ENCODE data around the gene SLC25A36. TPM values are rescaled to one million over a fixed set of nuclear protein-coding genes. Genes with fewer than 3 reads are reported as not detected.

SLC25A36 gene
- total and polyA plus RNA-seq, 10 donors: 19.1 to 82.5 (median 54.3) TPM

GRCh38 chr3:140955645-140956044 is 14.0 kb downstream of the SLC25A36 start:
- H3K9me3 ChIP-seq: no peaks in the 10 kb centered on the region
- intact Hi-C loops (cut with DNase I; ENCODE audit: low total_unique reads): no loop called here
- no peak overlapping the region for H3K4me3 ChIP-seq
- no peak for TF ChIP-seq POLR2AphosphoS5 (IDR thresholded peaks at IDR 0.05)
- TF ChIP-seq POLR2A (IDR thresholded peaks at IDR 0.05): no peak
- TF ChIP-seq CTCF (IDR thresholded peaks at IDR 0.05 in 8 of 11, conservative IDR thresholded peaks at IDR 0.05 in 3 of 11): no peak
- no peak for DNase-seq
- no peak overlapping the region for H3K27ac ChIP-seq
- 88 to 95% (median 89%) methylated on average over 3 of the region's 3 CpGs for WGBS, 5 donors
- H3K27me3 ChIP-seq (replicated peaks in 1 of 7): no peaks in the 10 kb centered on the region
- peaks cover 0 to 37% (median 8%) of the 10 kb centered on the region in 6 donors for H3K36me3 ChIP-seq
- peaks cover 0 to 50% (median 17%) of the 10 kb centered on the region in 6 donors for H3K4me1 ChIP-seq

GRCh38 chr3:140956058-140956835 is 14.6 kb downstream of the SLC25A36 start:
- DNase-seq: no peak
- intact Hi-C loops (cut with DNase I; ENCODE audit: low total_unique reads): no loop called here
- WGBS, 5 donors: 90 to 94% (median 93%) methylated on average over 5 of the region's 5 CpGs
- H3K9me3 ChIP-seq: no peaks in the 10 kb centered on the region
- H3K36me3 ChIP-seq: peaks cover 0 to 43% (median 11%) of the 10 kb centered on the region in 6 donors
- no peak overlapping the region for H3K27ac ChIP-seq
- no peak overlapping the region for H3K4me3 ChIP-seq
- peaks cover 0 to 44% (median 13%) of the 10 kb centered on the region in 6 donors for H3K4me1 ChIP-seq
- H3K27me3 ChIP-seq (replicated peaks in 1 of 7): no peaks in the 10 kb centered on the region
- TF ChIP-seq POLR2A (IDR thresholded peaks at IDR 0.05): no peak
- TF ChIP-seq POLR2AphosphoS5 (IDR thresholded peaks at IDR 0.05): no peak
- no peak for TF ChIP-seq CTCF (IDR thresholded peaks at IDR 0.05 in 8 of 11, conservative IDR thresholded peaks at IDR 0.05 in 3 of 11)

DNA sequence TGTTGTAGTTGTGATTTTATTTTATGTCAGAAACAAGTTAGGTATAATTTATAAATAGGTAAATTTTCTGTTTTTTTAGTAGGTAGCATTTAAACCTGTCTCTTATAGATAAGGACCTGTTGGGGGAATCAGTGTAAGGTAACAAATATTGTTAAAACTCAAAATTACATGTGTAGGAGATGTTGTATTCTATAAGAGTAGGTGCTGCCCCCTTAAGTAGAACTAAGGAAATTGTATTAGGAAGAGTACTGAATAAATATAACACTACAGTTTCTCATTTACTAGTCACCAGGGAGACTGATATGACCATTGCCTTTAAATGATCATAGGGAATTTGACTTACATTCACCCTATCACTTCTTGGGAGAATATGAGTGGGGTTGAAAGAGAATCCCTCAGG is 31.2 kb downstream of the SLC25A36 start:
- Histone ChIP-seq H3K4me1 (no peaks in the 10 kb centered on the region), H3K4me3 (no peak overlapping the region), H3K9me3 (no peaks in the 10 kb centered on the region), H3K27me3 (replicated peaks in 1 of 7) (no peaks in the 10 kb centered on the region), H3K36me3 (peaks cover 0 to 74% (median 19%) of the 10 kb centered on the region in 6 donors), H3K27ac (no peak overlapping the region)
- intact Hi-C loops (cut with DNase I; ENCODE audit: low total_unique reads): no loop called here
- DNase-seq: no peak
- no peak for TF ChIP-seq POLR2A (IDR thresholded peaks at IDR 0.05)
- TF ChIP-seq CTCF (IDR thresholded peaks at IDR 0.05 in 8 of 11, conservative IDR thresholded peaks at IDR 0.05 in 3 of 11): peak in 5 of 11 experiments; percentile 6 to 21 (median 19)

- no peak for DNase-seq
- intact Hi-C loops (cut with DNase I; ENCODE audit: low total_unique reads): no loop called here
- no peaks in the 10 kb centered on the region for H3K27me3 ChIP-seq (replicated peaks in 1 of 7)
- peaks cover 0 to 74% (median 19%) of the 10 kb centered on the region in 6 donors for H3K36me3 ChIP-seq
- no peak overlapping the region for H3K27ac ChIP-seq
- no peak for TF ChIP-seq POLR2AphosphoS5 (IDR thresholded peaks at IDR 0.05)
- TF ChIP-seq POLR2A (IDR thresholded peaks at IDR 0.05): no peak
- no peak for TF ChIP-seq CTCF (IDR thresholded peaks at IDR 0.05 in 8 of 11, conservative IDR thresholded peaks at IDR 0.05 in 3 of 11)
- no peak overlapping the region for H3K4me3 ChIP-seq
- no peaks in the 10 kb centered on the region for H3K4me1 ChIP-seq
- H3K9me3 ChIP-seq: no peaks in the 10 kb centered on the region
These were observed 33.3 kb downstream of the SLC25A36 start for GRCh38 chr3:140974900-140975299.

Data from spleen (tissue), 11 donors.